Right lobe of liver (tissue), 4 donors: ENCODE results near the gene HDAC9.

Source experiments
- POLR2A ChIP-seq: fragments of 450-650 bp; IDR thresholded peaks from one replicate; pipeline ENCODE4 v1.6.1; 2017; ENCODE audit warnings: antibody characterized with exemption, mild to moderate bottlenecking
- TF ChIP-seq, protein P1 (sequence below), 4 donors: fragments of 200-600 bp in 3 of 4; fragments of 450-650 bp in 1 of 4; IDR thresholded peaks; one replicate each; pipeline versions ENCODE4 v1.5.1 to v1.8.0; 2016 to 2022; ENCODE audit warnings: antibody characterized with exemption in 4 of 4, mild to moderate bottlenecking in 2 of 4
- donor health status: DM: no; HTN: no; CAD: no.
- donor health status: DM: no; HTN: no; CAD: no.
- donor health status: DM: no; HTN: yes; CAD: no.

- no peak for TF ChIP-seq POLR2A
- TF ChIP-seq, protein P1, sequence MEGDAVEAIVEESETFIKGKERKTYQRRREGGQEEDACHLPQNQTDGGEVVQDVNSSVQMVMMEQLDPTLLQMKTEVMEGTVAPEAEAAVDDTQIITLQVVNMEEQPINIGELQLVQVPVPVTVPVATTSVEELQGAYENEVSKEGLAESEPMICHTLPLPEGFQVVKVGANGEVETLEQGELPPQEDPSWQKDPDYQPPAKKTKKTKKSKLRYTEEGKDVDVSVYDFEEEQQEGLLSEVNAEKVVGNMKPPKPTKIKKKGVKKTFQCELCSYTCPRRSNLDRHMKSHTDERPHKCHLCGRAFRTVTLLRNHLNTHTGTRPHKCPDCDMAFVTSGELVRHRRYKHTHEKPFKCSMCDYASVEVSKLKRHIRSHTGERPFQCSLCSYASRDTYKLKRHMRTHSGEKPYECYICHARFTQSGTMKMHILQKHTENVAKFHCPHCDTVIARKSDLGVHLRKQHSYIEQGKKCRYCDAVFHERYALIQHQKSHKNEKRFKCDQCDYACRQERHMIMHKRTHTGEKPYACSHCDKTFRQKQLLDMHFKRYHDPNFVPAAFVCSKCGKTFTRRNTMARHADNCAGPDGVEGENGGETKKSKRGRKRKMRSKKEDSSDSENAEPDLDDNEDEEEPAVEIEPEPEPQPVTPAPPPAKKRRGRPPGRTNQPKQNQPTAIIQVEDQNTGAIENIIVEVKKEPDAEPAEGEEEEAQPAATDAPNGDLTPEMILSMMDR (IDR thresholded peaks at IDR 0.05), result no peak
Observed at GRCh38 chr7:18708204-18708603, 212.7 kb downstream of the HDAC9 start.
